ENCODE results near the gene ELFN2.

GRCh38 chr22:37369483-37369882, 57.8 kb downstream of the ELFN2 start:
- TF ChIP-seq, protein P1, sequence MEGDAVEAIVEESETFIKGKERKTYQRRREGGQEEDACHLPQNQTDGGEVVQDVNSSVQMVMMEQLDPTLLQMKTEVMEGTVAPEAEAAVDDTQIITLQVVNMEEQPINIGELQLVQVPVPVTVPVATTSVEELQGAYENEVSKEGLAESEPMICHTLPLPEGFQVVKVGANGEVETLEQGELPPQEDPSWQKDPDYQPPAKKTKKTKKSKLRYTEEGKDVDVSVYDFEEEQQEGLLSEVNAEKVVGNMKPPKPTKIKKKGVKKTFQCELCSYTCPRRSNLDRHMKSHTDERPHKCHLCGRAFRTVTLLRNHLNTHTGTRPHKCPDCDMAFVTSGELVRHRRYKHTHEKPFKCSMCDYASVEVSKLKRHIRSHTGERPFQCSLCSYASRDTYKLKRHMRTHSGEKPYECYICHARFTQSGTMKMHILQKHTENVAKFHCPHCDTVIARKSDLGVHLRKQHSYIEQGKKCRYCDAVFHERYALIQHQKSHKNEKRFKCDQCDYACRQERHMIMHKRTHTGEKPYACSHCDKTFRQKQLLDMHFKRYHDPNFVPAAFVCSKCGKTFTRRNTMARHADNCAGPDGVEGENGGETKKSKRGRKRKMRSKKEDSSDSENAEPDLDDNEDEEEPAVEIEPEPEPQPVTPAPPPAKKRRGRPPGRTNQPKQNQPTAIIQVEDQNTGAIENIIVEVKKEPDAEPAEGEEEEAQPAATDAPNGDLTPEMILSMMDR (IDR thresholded peaks at IDR 0.05; ENCODE audit: low read depth, low read length, poor library complexity, severe bottlenecking) = no peak
- no peak for TF ChIP-seq EZH2phosphoT487 (IDR thresholded peaks at IDR 0.05; ENCODE audit: borderline replicate concordance, low read length)

Data from DOHH2 (cell line).